Brain microvascular endothelial cell (primary cell): ENCODE data around the gene DPF3.
"Not testable (repeated sequence)": the region's sequence is repeated elsewhere in the genome, so short reads cannot be mapped to it uniquely, and the experiment has no call there.

Source experiments
- DNase-seq: peaks from one replicate; pipeline ENCODE4 v3.0.0-alpha.2; 2020
- H3K27ac ChIP-seq: fragments of 250-450 bp; sonication (Bioruptor Pico); 2 replicates; pipeline ENCODE4 v1.5.1; 2020; ENCODE audit warnings: mild to moderate bottlenecking, moderate library complexity
- H3K27me3 ChIP-seq: fragments of 250-450 bp; sonication (Bioruptor Pico); replicated peaks from 2 replicates; pipeline ENCODE4 v1.5.1; 2020; ENCODE audit warnings: mild to moderate bottlenecking
- H3K36me3 ChIP-seq: fragments of 250-450 bp; sonication (Bioruptor Pico); replicated peaks from 2 replicates; pipeline ENCODE4 v1.5.1; 2020; ENCODE audit warnings: mild to moderate bottlenecking
- H3K4me3 ChIP-seq: 2 replicates; pipeline ENCODE4 v1.5.1; 2011; ENCODE audit warnings: low read depth, mild to moderate bottlenecking, control low read depth, low read length, moderate library complexity
- CTCF ChIP-seq: IDR thresholded peaks from 2 replicates; pipeline ENCODE4 v1.5.1; 2011; ENCODE audit warnings: low read depth, mild to moderate bottlenecking, moderate library complexity, low read length, control low read depth, inconsistent platforms; ENCODE audit errors: missing control alignments
- in situ Hi-C: cut with HindIII; loops from 2 replicates; pipeline ENCODE4 v1.10.0; 2017; ENCODE audit warnings: low sequenced_read_pairs, low pct_ligation_motif_present

DPF3 gene

DNA sequence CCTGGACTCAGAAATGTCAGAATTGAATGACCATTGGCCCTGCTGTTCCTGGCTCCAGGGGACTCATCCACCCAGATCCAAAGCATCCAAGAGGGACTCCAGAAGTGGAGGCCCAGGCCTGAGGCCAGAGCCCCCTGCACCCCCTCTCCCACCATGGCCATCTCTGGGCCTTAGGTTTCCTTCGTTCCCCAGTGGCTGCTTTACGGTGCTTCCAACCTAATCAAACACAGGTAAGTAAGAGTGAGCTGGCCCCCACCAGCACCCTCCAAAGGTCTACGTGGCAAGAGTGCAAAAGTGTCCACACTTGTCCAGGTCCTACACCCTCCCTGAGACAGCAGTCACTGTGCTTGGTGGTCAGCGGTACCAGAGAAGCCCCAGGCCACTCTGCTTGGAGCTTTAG lies 139.0 kb downstream of the DPF3 start:
- in situ Hi-C loops, result no loop called here
- no peak overlapping the region for H3K27ac ChIP-seq
- no peaks in the 10 kb centered on the region for H3K36me3 ChIP-seq

DNA sequence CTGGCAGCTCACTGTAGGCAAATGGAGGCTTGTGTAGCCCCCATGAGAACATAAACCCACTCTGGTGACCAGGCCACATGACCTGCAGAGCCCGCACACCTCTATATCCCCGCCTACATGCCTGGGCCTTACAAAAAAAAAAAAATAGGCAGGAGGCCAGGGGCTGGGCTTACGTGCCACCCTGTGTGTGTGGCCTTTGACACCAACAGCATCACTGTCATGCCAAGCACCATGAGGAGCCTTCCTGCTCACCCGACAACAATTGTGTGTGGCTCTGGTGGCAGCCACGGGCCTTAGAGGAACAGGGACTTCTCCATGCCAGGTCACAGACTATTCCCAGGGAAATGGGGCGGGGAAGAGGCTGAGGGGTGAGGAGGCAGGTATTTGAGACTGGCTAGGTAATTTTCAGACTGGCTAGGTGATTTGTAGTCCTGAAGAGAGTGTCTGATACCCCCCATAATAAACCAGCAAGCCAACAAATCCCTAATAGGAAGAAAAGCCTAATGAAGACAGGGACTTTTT lies 140.0 kb downstream of the DPF3 start:
- TF ChIP-seq CTCF, result no peak
- Histone ChIP-seq H3K4me3 (no peak overlapping the region), H3K36me3 (peaks cover 4% of the 10 kb centered on the region), H3K27ac (no peak overlapping the region), H3K27me3 (no peaks in the 10 kb centered on the region)
- in situ Hi-C loops, result no loop called here
- DNase-seq, result no peak

More for the DNA sequence above, 139.0 kb downstream of the DPF3 start:
- Histone ChIP-seq H3K4me3 (no peak overlapping the region), H3K27me3 (no peaks in the 10 kb centered on the region)
- DNase-seq, result no peak
- TF ChIP-seq CTCF, result no peak

- Histone ChIP-seq H3K27me3 (no peaks in the 10 kb centered on the region), H3K36me3 (peaks cover 8% of the 10 kb centered on the region), H3K27ac (no peak overlapping the region), H3K4me3 (no peak overlapping the region)
- in situ Hi-C loops, result no loop called here
- no peak for TF ChIP-seq CTCF
- DNase-seq, result no peak
Observed at GRCh38 chr14:72753044-72753710, 140.7 kb downstream of the DPF3 start.

DNA sequence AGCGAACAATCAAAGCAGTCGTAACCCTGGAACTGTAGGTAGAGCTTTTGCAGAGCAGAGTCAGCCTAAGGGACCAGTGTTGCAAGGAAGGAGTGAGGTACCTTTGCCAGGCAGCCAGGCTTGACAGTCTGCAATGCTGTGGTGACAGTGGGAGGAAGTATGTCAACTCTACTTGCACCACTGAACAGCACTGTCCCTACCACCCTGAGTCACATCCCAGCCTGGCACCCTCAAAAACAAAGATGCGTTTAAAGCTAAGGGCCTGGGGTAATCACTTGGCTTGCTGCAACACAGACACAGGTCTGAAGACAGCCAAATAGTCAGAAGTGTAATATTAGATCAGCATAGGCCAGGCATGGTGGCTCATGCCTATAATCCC lies 141.9 kb downstream of the DPF3 start:
- in situ Hi-C loops, result no loop called here
- Histone ChIP-seq H3K27ac (no peak overlapping the region), H3K27me3 (no peaks in the 10 kb centered on the region), H3K36me3 (peaks cover 8% of the 10 kb centered on the region), H3K4me3 (no peak overlapping the region)
- no peak for DNase-seq
- TF ChIP-seq CTCF, result no peak

GRCh38 chr14:72751276-72752033 lies 142.4 kb downstream of the DPF3 start:
- no peaks in the 10 kb centered on the region for H3K27me3 ChIP-seq
- H3K27ac ChIP-seq, result no peak overlapping the region
- no peak for TF ChIP-seq CTCF
- DNase-seq, result no peak
- peaks cover 8% of the 10 kb centered on the region for H3K36me3 ChIP-seq
- in situ Hi-C loops, result no loop called here
- H3K4me3 ChIP-seq, result no peak overlapping the region

DNA sequence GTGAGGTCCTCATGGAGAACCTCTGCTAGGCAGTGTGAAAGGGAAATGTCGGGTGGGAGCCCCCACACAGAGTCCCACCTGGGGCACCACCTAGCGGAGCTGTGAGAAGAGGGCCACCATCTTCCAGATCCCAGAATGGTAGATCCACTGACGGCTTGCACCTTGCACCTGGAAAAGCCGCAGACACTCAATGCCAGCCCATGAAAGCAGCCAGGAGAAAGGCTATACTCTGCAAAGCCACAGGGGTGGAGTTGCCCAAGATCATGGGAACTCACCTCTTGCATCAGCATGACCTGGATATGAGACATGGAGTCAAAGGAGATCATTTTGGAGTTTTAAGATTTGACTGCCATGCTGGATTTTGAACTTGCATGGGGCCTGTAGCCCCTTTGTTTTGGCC lies 145.0 kb downstream of the DPF3 start:
- H3K4me3 ChIP-seq, H3K27me3 ChIP-seq, H3K27ac ChIP-seq, in situ Hi-C loops, H3K36me3 ChIP-seq, DNase-seq: not testable (repeated sequence)
